Transverse colon (tissue), 4 donors: ENCODE results near the gene CDHR3. TPM values are rescaled to one million over a fixed set of nuclear protein-coding genes. Genes with fewer than 3 reads are reported as not detected.

Source experiments
- DNase-seq: peaks from one replicate; pipeline ENCODE4 v3.0.0-alpha.2; 2019
- H3K27ac ChIP-seq, 4 donors: fragments of 200-600 bp; sonication (generic); 2 replicates each; pipeline ENCODE4 v1.5.1; 2016 to 2018; ENCODE audit warnings: inconsistent platforms in 4 of 4
- H3K27me3 ChIP-seq: fragments of 200-600 bp; sonication (generic); 2 replicates; pipeline ENCODE4 v1.5.1; 2017; ENCODE audit warnings: inconsistent platforms
- H3K36me3 ChIP-seq, 4 donors: fragments of 200-600 bp; sonication (generic); 2 replicates each; pipeline ENCODE4 v1.5.1; 2017 to 2019; ENCODE audit warnings: inconsistent platforms in 4 of 4
- H3K4me1 ChIP-seq, 4 donors: fragments of 200-600 bp; sonication (generic); 2 replicates each; pipeline ENCODE4 v1.5.1; 2017 to 2020; ENCODE audit warnings: inconsistent platforms in 4 of 4
- H3K4me3 ChIP-seq, 4 donors: fragments of 200-600 bp; sonication (generic); 1 replicate in 1 of 4; 2 replicates in 3 of 4; pipeline versions ENCODE4 v1.5.1 to v1.6.1; 2017 to 2019; ENCODE audit warnings: inconsistent platforms in 4 of 4
- H3K9me3 ChIP-seq, 2 donors: fragments of 200-600 bp; sonication (generic); 2 replicates each; pipeline ENCODE4 v1.5.1; 2017 to 2019; ENCODE audit warnings: inconsistent platforms in 2 of 2
- EP300 ChIP-seq: sonication (generic); formaldehyde crosslinking; IDR thresholded peaks from one replicate; pipeline ENCODE4 v1.6.1; 2017; ENCODE audit warnings: antibody characterized with exemption, low read depth
- POLR2A ChIP-seq: fragments of 450-650 bp; IDR thresholded peaks from one replicate; pipeline ENCODE4 v1.6.1; 2016; ENCODE audit warnings: antibody characterized with exemption, mild to moderate bottlenecking, moderate library complexity
- POLR2AphosphoS5 ChIP-seq, 3 donors: sonication (generic); formaldehyde crosslinking; IDR thresholded peaks; one replicate each; pipeline ENCODE4 v1.6.1; 2016; ENCODE audit warnings: antibody characterized with exemption in 3 of 3
- WGBS, 2 donors: methylation state at CpG; one replicate each; pipeline ENCODE4 v1.1.5; 2018; ENCODE audit warnings: low coverage in 1 of 2; 5-methylcytosine and 5-hydroxymethylcytosine counted together
- in situ Hi-C, 4 donors: fragments of 200-750 bp; cut with MboI; loops; one replicate each; pipeline versions ENCODE4 v1.15.0 to v1.15.1; 2017; ENCODE audit warnings: low sequenced_read_pairs in 3 of 4, low pct_ligation_motif_present in 1 of 4, low pct_unique_long_range_greater_than_20kb in 1 of 4
- intact Hi-C: fragments of 100-400 bp; cut with DNase I; formaldehyde crosslinking; loops from one replicate; pipeline ENCODE4 v1.15.1; 2023; ENCODE audit warnings: low total_unique reads
- total RNA-seq, 4 donors: library from RNA; depleted of rRNA; stranded (reverse); fragments of >200 nt; gene quantifications; one replicate each; pipeline ENCODE4 v1.1.0, GENCODE V29; 2016
- TF ChIP-seq, protein P1 (sequence below), 5 experiments: fragments of 200-600 bp in 3 of 5; fragments of 450-650 bp in 2 of 5; sonication (generic) in 3 of 5; IDR thresholded peaks; 1 replicate in 2 of 5; 2 replicates in 3 of 5; pipeline ENCODE4 v1.5.1; 2016 to 2017; ENCODE audit warnings: antibody characterized with exemption in 5 of 5, inconsistent platforms in 3 of 5, mild to moderate bottlenecking in 2 of 5, moderate library complexity in 1 of 5

Gene CDHR3
- total RNA-seq, 4 donors from 2014 or later: 7.6 to 34.4 (median 29.1) TPM

DNA sequence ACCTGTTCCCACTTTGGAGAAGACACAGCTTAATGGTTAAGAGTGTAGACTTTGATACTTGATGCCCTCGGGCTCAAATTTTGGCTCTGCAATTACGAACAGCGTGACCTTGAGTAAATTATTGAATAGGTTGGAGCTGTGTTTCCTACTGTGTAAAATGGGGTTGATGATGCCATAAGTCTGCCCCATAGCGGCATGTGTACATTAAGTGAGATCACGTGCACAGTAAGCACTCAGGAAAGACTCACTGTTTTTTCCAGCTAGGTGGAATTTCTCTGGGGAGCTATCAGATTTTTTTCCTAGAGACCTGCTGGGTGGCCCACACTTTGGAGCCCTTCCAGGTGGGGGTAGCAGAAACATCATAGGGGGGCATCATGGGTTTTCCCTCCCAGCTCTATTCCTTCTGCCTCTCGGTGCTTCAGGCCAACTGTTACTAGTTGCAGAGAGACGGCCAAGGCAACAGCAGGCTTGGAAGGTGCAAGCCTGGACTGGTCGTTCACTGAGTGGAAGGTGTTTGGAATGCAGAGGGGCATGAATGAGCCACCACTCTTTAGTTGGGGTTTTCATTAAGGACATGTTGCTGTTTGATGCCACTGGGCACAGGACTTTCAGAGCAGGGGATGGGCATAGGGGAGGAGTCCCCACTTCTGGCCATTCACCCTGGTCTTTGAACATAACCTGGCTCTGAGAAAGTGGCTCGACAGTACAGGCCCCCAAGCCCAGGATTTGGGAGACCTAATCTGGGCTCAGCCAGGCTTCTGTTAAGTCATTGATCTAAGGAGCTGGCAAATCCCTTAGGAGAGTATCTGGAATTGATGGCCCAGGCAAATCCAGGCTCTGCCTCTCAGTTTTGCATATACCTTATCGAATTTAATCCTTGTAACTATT is 85.0 kb downstream of the CDHR3 start:
- Histone ChIP-seq H3K27me3 (no peaks in the 10 kb centered on the region), H3K36me3 (no peaks in the 10 kb centered on the region), H3K4me3 (no peak overlapping the region), H3K27ac (no peak overlapping the region), H3K9me3 (no peaks in the 10 kb centered on the region), H3K4me1 (peaks cover 0 to 3% (median under 1%) of the 10 kb centered on the region in 4 donors)
- intact Hi-C loops (no loop called here), in situ Hi-C loops (loop anchor here (10.0 to 25.0 kb wide), 5 partner anchors 283 to 403 kb away; no protein-coding TSS in a partner anchor)
- DNase-seq: no peak
- TF ChIP-seq EP300: no peak
- 70 to 80% methylated on average over 6 to 10 of the region's 10 CpGs for WGBS, 2 donors

GRCh38 chr7:106048706-106049020 is 85.6 kb downstream of the CDHR3 start:
- WGBS, 2 donors: 92% methylated on average over 2 of the region's 2 CpGs; no CpG with 5 or more reads in 1 of the 2 donors
- in situ Hi-C loops: loop anchor here (10.0 to 25.0 kb wide), 5 partner anchors 284 to 404 kb away; no protein-coding TSS in a partner anchor
- intact Hi-C loops: no loop called here
- Histone ChIP-seq H3K27me3 (no peaks in the 10 kb centered on the region), H3K4me3 (no peak overlapping the region), H3K9me3 (no peaks in the 10 kb centered on the region), H3K36me3 (no peaks in the 10 kb centered on the region), H3K4me1 (peaks cover 0 to 2% (median 0%) of the 10 kb centered on the region in 4 donors), H3K27ac (no peak overlapping the region)
- no peak for DNase-seq
- TF ChIP-seq POLR2AphosphoS5 (IDR thresholded peaks at IDR 0.05) (no peak), EP300 (no peak), POLR2A (no peak)
- TF ChIP-seq, protein P1, sequence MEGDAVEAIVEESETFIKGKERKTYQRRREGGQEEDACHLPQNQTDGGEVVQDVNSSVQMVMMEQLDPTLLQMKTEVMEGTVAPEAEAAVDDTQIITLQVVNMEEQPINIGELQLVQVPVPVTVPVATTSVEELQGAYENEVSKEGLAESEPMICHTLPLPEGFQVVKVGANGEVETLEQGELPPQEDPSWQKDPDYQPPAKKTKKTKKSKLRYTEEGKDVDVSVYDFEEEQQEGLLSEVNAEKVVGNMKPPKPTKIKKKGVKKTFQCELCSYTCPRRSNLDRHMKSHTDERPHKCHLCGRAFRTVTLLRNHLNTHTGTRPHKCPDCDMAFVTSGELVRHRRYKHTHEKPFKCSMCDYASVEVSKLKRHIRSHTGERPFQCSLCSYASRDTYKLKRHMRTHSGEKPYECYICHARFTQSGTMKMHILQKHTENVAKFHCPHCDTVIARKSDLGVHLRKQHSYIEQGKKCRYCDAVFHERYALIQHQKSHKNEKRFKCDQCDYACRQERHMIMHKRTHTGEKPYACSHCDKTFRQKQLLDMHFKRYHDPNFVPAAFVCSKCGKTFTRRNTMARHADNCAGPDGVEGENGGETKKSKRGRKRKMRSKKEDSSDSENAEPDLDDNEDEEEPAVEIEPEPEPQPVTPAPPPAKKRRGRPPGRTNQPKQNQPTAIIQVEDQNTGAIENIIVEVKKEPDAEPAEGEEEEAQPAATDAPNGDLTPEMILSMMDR (IDR thresholded peaks at IDR 0.05): no peak

- Histone ChIP-seq H3K4me3 (no peak overlapping the region), H3K27me3 (no peaks in the 10 kb centered on the region), H3K4me1 (peaks cover 0 to 2% (median 0%) of the 10 kb centered on the region in 4 donors), H3K9me3 (no peaks in the 10 kb centered on the region), H3K27ac (no peak overlapping the region), H3K36me3 (no peaks in the 10 kb centered on the region)
- in situ Hi-C loops: loop anchor here (10.0 to 25.0 kb wide), 5 partner anchors 284 to 404 kb away; no protein-coding TSS in a partner anchor
- intact Hi-C loops: no loop called here
- TF ChIP-seq POLR2A (no peak), EP300 (no peak), POLR2AphosphoS5 (IDR thresholded peaks at IDR 0.05) (no peak)
- TF ChIP-seq, protein P1 (IDR thresholded peaks at IDR 0.05): no peak
- 86 to 100% methylated on average over 1 to 9 of the region's 9 CpGs for WGBS, 2 donors
- DNase-seq: no peak
Measured at GRCh38 chr7:106049139-106049752, 86.2 kb downstream of the CDHR3 start.

DNA sequence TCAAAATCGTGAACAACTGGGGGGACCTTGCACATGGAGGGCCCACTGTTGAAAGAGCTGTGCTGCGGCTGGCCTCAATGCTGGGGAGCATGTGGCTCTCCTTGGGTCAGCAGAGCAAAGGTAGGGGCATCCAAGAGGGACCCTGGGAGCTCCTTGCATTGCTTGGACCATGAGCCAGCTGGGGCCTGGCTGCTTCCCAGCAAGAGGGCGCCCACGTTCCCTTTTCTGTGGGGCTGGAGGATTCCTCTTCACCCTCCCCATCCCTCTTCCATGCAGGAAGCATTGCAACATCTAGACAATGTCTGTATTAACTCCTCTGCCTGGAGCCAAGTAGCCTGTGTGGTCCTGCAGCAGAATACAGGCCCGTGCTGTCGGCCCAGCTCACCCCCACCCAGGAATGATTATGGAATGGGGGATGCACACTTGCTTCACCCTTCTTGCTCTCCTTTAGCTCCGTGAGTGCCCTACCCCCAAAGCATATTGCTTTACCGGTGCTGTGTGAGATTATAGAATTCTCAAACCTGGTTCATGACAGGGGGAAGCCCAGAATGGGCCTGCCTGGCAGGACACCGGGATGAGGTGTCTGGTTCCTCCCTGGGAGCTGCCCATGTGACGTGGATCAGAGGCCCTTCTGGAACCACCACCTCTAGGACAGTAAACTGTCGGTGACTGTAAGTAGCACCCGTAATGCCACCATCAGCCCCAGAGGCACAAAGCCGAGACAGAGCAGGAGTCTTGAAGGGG is 87.1 kb downstream of the CDHR3 start:
- in situ Hi-C loops: loop anchor here in 1 of 4 donors (5.0 kb wide), 1 partner anchor 102 kb away; no protein-coding TSS in a partner anchor
- peak overlapping the region; percentile 2 to 62 (median 43) for H3K27ac ChIP-seq
- TF ChIP-seq, protein P1 (IDR thresholded peaks at IDR 0.05): peak in 1 of 5 experiments; percentile 5
- TF ChIP-seq POLR2AphosphoS5 (IDR thresholded peaks at IDR 0.05): peak in 1 of 3 donors; percentile 47
- no peak for TF ChIP-seq EP300
- TF ChIP-seq POLR2A: no peak

More for the DNA sequence above, 87.1 kb downstream of the CDHR3 start:
- Histone ChIP-seq H3K4me1 (peaks cover 0 to 2% (median 0%) of the 10 kb centered on the region in 4 donors), H3K36me3 (no peaks in the 10 kb centered on the region), H3K9me3 (no peaks in the 10 kb centered on the region), H3K4me3 (no peak overlapping the region), H3K27me3 (no peaks in the 10 kb centered on the region)
- 72% methylated on average over 13 of the region's 13 CpGs; no CpG with 5 or more reads in 1 of the 2 donors for whole genome bisulfite sequencing, 2 donors
- intact Hi-C loops: no loop called here
- no peak for DNase-seq
